Activated CD8-positive, alpha-beta T cell treated with anti-CD3 and anti-CD28 coated beads for 36 hours (primary cell): Measurements from ENCODE around the gene SPPL2A. TPM values are rescaled to one million over a fixed set of nuclear protein-coding genes. Genes with fewer than 3 reads are reported as not detected.

Experiments
- ATAC-seq: fragments of 200-7000 bp; cut with Tn5 transposase; one replicate; pipeline ENCODE4 v1.10.0; 2021; ENCODE audit warnings: mild to moderate bottlenecking, moderate library complexity
- CTCF ChIA-PET: fragments of 350-600 bp; sonication (Branson Sonifier 250); formaldehyde crosslinking; loops from one replicate; lab custom pipeline; 2021; ENCODE audit warnings: antibody characterized with exemption; lab: Charles Lee
- POLR2A ChIA-PET: fragments of 350-600 bp; sonication (Branson Sonifier 250); formaldehyde crosslinking; loops from one replicate; lab custom pipeline; 2021; ENCODE audit warnings: antibody characterized with exemption; lab: Charles Lee
- DNase-seq: peaks from one replicate; pipeline ENCODE4 v3.0.0-alpha.2; 2020
- H3K27ac Mint-ChIP-seq: one replicate; pipeline ENCODE4 v1.8.0; 2021; ENCODE audit warnings: mild to moderate bottlenecking, mixed read lengths
- H3K27me3 Mint-ChIP-seq: one replicate; pipeline ENCODE4 v1.8.0; 2021; ENCODE audit warnings: mixed read lengths
- H3K36me3 Mint-ChIP-seq: one replicate; pipeline ENCODE4 v1.8.0; 2021; ENCODE audit warnings: low read depth, mixed read lengths
- H3K4me1 Mint-ChIP-seq: one replicate; pipeline ENCODE4 v1.8.0; 2021; ENCODE audit warnings: low read depth, mixed read lengths
- H3K4me3 Mint-ChIP-seq: one replicate; pipeline ENCODE4 v1.8.0; 2021; ENCODE audit warnings: mild to moderate bottlenecking, moderate library complexity, mixed read lengths
- H3K9me3 Mint-ChIP-seq: one replicate; pipeline ENCODE4 v1.8.0; 2021; ENCODE audit warnings: mixed read lengths
- CTCF ChIP-seq: fragments of 200-600 bp; IDR thresholded peaks from one replicate; pipeline ENCODE4 v1.8.0; 2022; ENCODE audit warnings: antibody characterized with exemption, mild to moderate bottlenecking
- intact Hi-C: fragments of 100-400 bp; cut with micrococcal nuclease; formaldehyde crosslinking; loops from one replicate; pipeline ENCODE4 v1.10.0; 2022
- total RNA-seq, 2 experiments: library from RNA; stranded (reverse); gene quantifications; one replicate each; pipeline ENCODE4 v1.2.3, GENCODE V29; 2021

The SPPL2A gene
- total RNA-seq, 2 experiments from 2014 or later: 47.7 to 48.8 TPM

- intact Hi-C loops: no loop called here
- Mint-ChIP-seq H3K27me3 (no peaks in the 10 kb centered on the region), H3K4me3 (no peak overlapping the region), H3K27ac (no peak overlapping the region), H3K36me3 (no peaks in the 10 kb centered on the region), H3K4me1 (peaks cover 4% of the 10 kb centered on the region), H3K9me3 (no peaks in the 10 kb centered on the region)
- DNase-seq (no peak), ATAC-seq (no peak)
- no peak for TF ChIP-seq CTCF
- ChIA-PET POLR2A (interaction anchor here (1.2 kb wide), 1 partner anchor 8 kb away, joined by 3 read pairs; the partner anchor contains the start of gene SPPL2A), CTCF (interaction anchor here (1.0 to 1.6 kb wide), 2 partner anchors 103 kb away, joined by 3 read pairs; no protein-coding TSS in a partner anchor)
These were observed 7.9 kb upstream of the SPPL2A start for GRCh38 chr15:50773389-50773788.

- Mint-ChIP-seq H3K27ac (peak overlapping the region; percentile 87), H3K4me1 (peaks cover 38% of the 10 kb centered on the region), H3K27me3 (no peaks in the 10 kb centered on the region), H3K4me3 (peak overlapping the region; percentile 19), H3K36me3 (peaks cover 12% of the 10 kb centered on the region), H3K9me3 (peaks cover 2% of the 10 kb centered on the region)
- ATAC-seq: no peak
- intact Hi-C loops: loop anchor here (10.0 kb wide), 2 partner anchors 117 to 413 kb away; partner anchors contain the start of gene GABPB1
- DNase-seq: peak; percentile 31
- TF ChIP-seq CTCF: no peak
- ChIA-PET CTCF (no interaction called here), POLR2A (interaction anchor here (0.7 to 0.9 kb wide), 2 partner anchors 8 to 111 kb away, joined by 3 to 4 read pairs; no protein-coding TSS in a partner anchor)
These were observed 1.9 kb upstream of the SPPL2A start for GRCh38 chr15:50767332-50767861.

GRCh38 chr15:50764461-50765194, 878 bp downstream of the SPPL2A start:
- H3K4me3 Mint-ChIP-seq: peak overlapping the region; percentile 88
- ATAC-seq (peak; percentile 41), DNase-seq (peak; percentile 70)
- POLR2A ChIA-PET: interaction anchor here (1.1 to 1.7 kb wide), 6 partner anchors 12 to 142 kb away, joined by 3 to 13 read pairs (median 4); partner anchors contain the start of gene TRPM7
- H3K9me3 Mint-ChIP-seq: peaks cover 2% of the 10 kb centered on the region
- H3K36me3 Mint-ChIP-seq: peaks cover 25% of the 10 kb centered on the region
- intact Hi-C loops: loop anchor here (5.0 to 10.0 kb wide), 3 partner anchors 77 to 410 kb away; partner anchors contain the start of genes GABPB1 and TRPM7
- no peaks in the 10 kb centered on the region for H3K27me3 Mint-ChIP-seq
- peaks cover 62% of the 10 kb centered on the region for H3K4me1 Mint-ChIP-seq
- CTCF ChIA-PET: interaction anchor here (0.7 to 1.6 kb wide), 4 partner anchors 69 to 121 kb away, joined by 3 to 5 read pairs (median 4); partner anchors contain the start of gene TRPM7
- TF ChIP-seq CTCF: no peak
- peak overlapping the region; percentile 99 for H3K27ac Mint-ChIP-seq

- no peak overlapping the region for H3K4me3 Mint-ChIP-seq
- H3K36me3 Mint-ChIP-seq: peaks cover 32% of the 10 kb centered on the region
- no peaks in the 10 kb centered on the region for H3K27me3 Mint-ChIP-seq
- DNase-seq (no peak), ATAC-seq (no peak)
- peaks cover 50% of the 10 kb centered on the region for H3K4me1 Mint-ChIP-seq
- no peak overlapping the region for H3K27ac Mint-ChIP-seq
- H3K9me3 Mint-ChIP-seq: no peaks in the 10 kb centered on the region
- intact Hi-C loops: no loop called here
- CTCF ChIA-PET: no interaction called here
- TF ChIP-seq CTCF: no peak
- POLR2A ChIA-PET: interaction anchor here (0.7 kb wide), 1 partner anchor 9 kb away, joined by 3 read pairs; no protein-coding TSS in a partner anchor
These were observed 6.7 kb downstream of the SPPL2A start for GRCh38 chr15:50758712-50759205.
